Large intestine (tissue), 3 donors: Measurements from ENCODE around the gene MYL5. TPM values are rescaled to one million over a fixed set of nuclear protein-coding genes. Genes with fewer than 3 reads are reported as not detected.
"Not testable (repeated sequence)": the region's sequence is repeated elsewhere in the genome, so short reads cannot be mapped to it uniquely, and the experiment has no call there.

Source experiments
- DNase-seq, 2 donors: peaks; one replicate each; pipeline versions ENCODE4 v3.0.0 to v3.0.0-alpha.2; 2013
- H3K27ac ChIP-seq: one replicate; pipeline ENCODE4 v1.5.1; 2013; ENCODE audit warnings: low read length
- H3K27me3 ChIP-seq: 2 replicates; pipeline ENCODE4 v1.6.1; 2013; ENCODE audit warnings: low read length; ENCODE audit not compliant: control insufficient read depth, insufficient read depth
- H3K36me3 ChIP-seq: 2 replicates; pipeline ENCODE4 v1.6.1; 2013; ENCODE audit warnings: low read length; ENCODE audit not compliant: control insufficient read depth, insufficient read depth
- H3K4me1 ChIP-seq: one replicate; pipeline ENCODE4 v1.6.1; 2013; ENCODE audit warnings: low read length; ENCODE audit not compliant: control insufficient read depth, insufficient read depth
- H3K4me3 ChIP-seq: one replicate; pipeline ENCODE4 v1.5.1; 2013; ENCODE audit warnings: low read length
- H3K9me3 ChIP-seq: one replicate; pipeline ENCODE4 v1.6.1; 2013; ENCODE audit warnings: mild to moderate bottlenecking, low read depth, low read length, moderate library complexity; ENCODE audit not compliant: control insufficient read depth
- WGBS: methylation state at CpG from one replicate; pipeline ENCODE4 v1.1.5; 2013; ENCODE audit warnings: low lambda C conversion rate; ENCODE audit not compliant: insufficient coverage; 5-methylcytosine and 5-hydroxymethylcytosine counted together
- polyA plus RNA-seq: library from polyadenylated mRNA; unstranded; fragments of 120-200 nt; gene quantifications from one replicate; pipeline ENCODE4 v1.2.1, GENCODE V29; 2013

The MYL5 gene
- polyA plus RNA-seq, 1 donor: 56.4 TPM

- H3K4me1 ChIP-seq, DNase-seq, H3K27ac ChIP-seq, H3K27me3 ChIP-seq, H3K4me3 ChIP-seq: not testable (repeated sequence)
- 80% methylated on average over 1 of the region's 68 CpGs for WGBS
- Histone ChIP-seq H3K36me3 (peaks cover 46% of the 10 kb centered on the region), H3K9me3 (peaks cover 12% of the 10 kb centered on the region)
Observed at GRCh38 chr4:730946-731904, 56.9 kb downstream of the MYL5 start.

Other genes starting within 250 kb of the MYL5 start
- gene ZNF721, start 175.4 kb upstream of the MYL5 start, polyA plus RNA-seq: 35.3 TPM
- gene PIGG, start 175.3 kb upstream of the MYL5 start, polyA plus RNA-seq: 56.1 TPM
- gene TMEM271, start 98.2 kb upstream of the MYL5 start, polyA plus RNA-seq: 0.58 TPM
- 27.1 TPM for gene PDE6B, start 49.0 kb upstream of the MYL5 start, polyA plus RNA-seq
- gene ATP5ME, start 266 bp upstream of the MYL5 start, polyA plus RNA-seq: 477 TPM
- gene SLC49A3, start 14.6 kb downstream of the MYL5 start, polyA plus RNA-seq: 4.6 TPM
- 78.0 TPM for gene PCGF3, start 31.3 kb downstream of the MYL5 start, polyA plus RNA-seq
- gene CPLX1, start 151.6 kb downstream of the MYL5 start, polyA plus RNA-seq: 2.8 TPM